HL-60 (cell line): ENCODE results near the gene DDIT3.

Experiments
- CTCF ChIP-seq: IDR thresholded peaks from one replicate; pipeline ENCODE4 v1.5.1; 2011; ENCODE audit warnings: low read length, control low read depth, inconsistent platforms; ENCODE audit not compliant: insufficient read depth
- GABPA ChIP-seq: IDR thresholded peaks from 2 replicates; pipeline ENCODE4 v1.6.1; 2012; ENCODE audit warnings: low read depth
- POLR2AphosphoS5 ChIP-seq: IDR thresholded peaks from 2 replicates; pipeline ENCODE4 v1.6.1; 2012; ENCODE audit warnings: low read depth
- REST ChIP-seq: IDR thresholded peaks from 2 replicates; pipeline ENCODE4 v1.6.1; 2012; ENCODE audit warnings: low read depth; ENCODE audit not compliant: insufficient replicate concordance
- SPI1 ChIP-seq: IDR thresholded peaks from 2 replicates; pipeline ENCODE4 v1.6.1; 2012; ENCODE audit warnings: low read depth, mild to moderate bottlenecking, borderline replicate concordance

GRCh38 chr12:57470970-57471656 is 49.2 kb downstream of the DDIT3 start:
- TF ChIP-seq CTCF = no peak
- TF ChIP-seq POLR2AphosphoS5 = no peak
- TF ChIP-seq REST = no peak
- TF ChIP-seq SPI1 = no peak
- TF ChIP-seq GABPA = no peak
